ENCODE measurements around the gene FOXP1.

DNA sequence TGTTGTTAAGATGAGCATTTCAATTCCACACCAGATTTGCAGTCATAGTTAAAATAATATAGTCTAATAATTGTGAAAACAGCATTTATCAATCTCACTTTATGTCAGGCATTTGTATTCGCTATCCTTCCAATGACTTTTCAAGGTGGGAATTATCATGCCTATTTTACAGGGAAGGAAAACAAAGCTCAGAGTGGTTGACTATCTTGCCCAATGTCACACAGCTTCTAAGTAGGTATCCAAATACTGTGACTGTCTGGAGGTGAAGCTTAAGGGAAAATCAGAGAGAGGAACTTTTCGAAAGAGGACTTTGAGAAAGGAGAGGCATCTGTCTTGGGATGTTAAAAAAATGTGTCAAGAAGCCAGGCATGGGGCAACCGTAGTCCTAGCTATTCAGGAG is 443.1 kb downstream of the FOXP1 start:
- TF ChIP-seq, protein P1, sequence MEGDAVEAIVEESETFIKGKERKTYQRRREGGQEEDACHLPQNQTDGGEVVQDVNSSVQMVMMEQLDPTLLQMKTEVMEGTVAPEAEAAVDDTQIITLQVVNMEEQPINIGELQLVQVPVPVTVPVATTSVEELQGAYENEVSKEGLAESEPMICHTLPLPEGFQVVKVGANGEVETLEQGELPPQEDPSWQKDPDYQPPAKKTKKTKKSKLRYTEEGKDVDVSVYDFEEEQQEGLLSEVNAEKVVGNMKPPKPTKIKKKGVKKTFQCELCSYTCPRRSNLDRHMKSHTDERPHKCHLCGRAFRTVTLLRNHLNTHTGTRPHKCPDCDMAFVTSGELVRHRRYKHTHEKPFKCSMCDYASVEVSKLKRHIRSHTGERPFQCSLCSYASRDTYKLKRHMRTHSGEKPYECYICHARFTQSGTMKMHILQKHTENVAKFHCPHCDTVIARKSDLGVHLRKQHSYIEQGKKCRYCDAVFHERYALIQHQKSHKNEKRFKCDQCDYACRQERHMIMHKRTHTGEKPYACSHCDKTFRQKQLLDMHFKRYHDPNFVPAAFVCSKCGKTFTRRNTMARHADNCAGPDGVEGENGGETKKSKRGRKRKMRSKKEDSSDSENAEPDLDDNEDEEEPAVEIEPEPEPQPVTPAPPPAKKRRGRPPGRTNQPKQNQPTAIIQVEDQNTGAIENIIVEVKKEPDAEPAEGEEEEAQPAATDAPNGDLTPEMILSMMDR (IDR thresholded peaks at IDR 0.05; ENCODE audit: insufficient read depth, low read length, poor library complexity, severe bottlenecking), result no peak
- no peak for TF ChIP-seq EZH2phosphoT487 (conservative IDR thresholded peaks at IDR 0.05; ENCODE audit: low read length)

All from SU-DHL-6 (cell line).